Measurements from ENCODE around the gene SLC35A1. TPM values are rescaled to one million over a fixed set of nuclear protein-coding genes. Genes with fewer than 3 reads are reported as not detected.

The SLC35A1 gene
- polyA plus RNA-seq, 1 donor from 2014 or later, result 76.1 TPM

- Histone ChIP-seq H3F3A (ENCODE audit: insufficient read depth, low read length, poor library complexity, severe bottlenecking) (no peaks in the 10 kb centered on the region), H3K9ac (ENCODE audit: low read length) (no peak overlapping the region), H2AFZ (ENCODE audit: low read depth, low read length) (no peak overlapping the region), H3K4me3 (ENCODE audit: low read length) (no peak overlapping the region), H4K20me1 (ENCODE audit: insufficient read depth) (no peaks in the 10 kb centered on the region), H3K9me3 (ENCODE audit: low read length) (no peaks in the 10 kb centered on the region), H3K4me2 (ENCODE audit: low read length) (no peak overlapping the region), H3K36me3 (ENCODE audit: insufficient read depth, low read length) (no peaks in the 10 kb centered on the region), H3K27me3 (ENCODE audit: insufficient read depth, low read depth, low read length) (no peaks in the 10 kb centered on the region), H3K9me2 (ENCODE audit: insufficient read depth, low read length) (no peaks in the 10 kb centered on the region), H3K27ac (ENCODE audit: low read length) (no peak overlapping the region), H3K79me2 (replicated peaks; ENCODE audit: insufficient read depth, low read length) (no peaks in the 10 kb centered on the region)
- TF ChIP-seq, protein P1, sequence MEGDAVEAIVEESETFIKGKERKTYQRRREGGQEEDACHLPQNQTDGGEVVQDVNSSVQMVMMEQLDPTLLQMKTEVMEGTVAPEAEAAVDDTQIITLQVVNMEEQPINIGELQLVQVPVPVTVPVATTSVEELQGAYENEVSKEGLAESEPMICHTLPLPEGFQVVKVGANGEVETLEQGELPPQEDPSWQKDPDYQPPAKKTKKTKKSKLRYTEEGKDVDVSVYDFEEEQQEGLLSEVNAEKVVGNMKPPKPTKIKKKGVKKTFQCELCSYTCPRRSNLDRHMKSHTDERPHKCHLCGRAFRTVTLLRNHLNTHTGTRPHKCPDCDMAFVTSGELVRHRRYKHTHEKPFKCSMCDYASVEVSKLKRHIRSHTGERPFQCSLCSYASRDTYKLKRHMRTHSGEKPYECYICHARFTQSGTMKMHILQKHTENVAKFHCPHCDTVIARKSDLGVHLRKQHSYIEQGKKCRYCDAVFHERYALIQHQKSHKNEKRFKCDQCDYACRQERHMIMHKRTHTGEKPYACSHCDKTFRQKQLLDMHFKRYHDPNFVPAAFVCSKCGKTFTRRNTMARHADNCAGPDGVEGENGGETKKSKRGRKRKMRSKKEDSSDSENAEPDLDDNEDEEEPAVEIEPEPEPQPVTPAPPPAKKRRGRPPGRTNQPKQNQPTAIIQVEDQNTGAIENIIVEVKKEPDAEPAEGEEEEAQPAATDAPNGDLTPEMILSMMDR (IDR thresholded peaks at IDR 0.05; ENCODE audit: poor library complexity, severe bottlenecking), result no peak
- TF ChIP-seq EP300 (conservative IDR thresholded peaks at IDR 0.05; ENCODE audit: poor library complexity, severe bottlenecking) (no peak), RAD21 (conservative IDR thresholded peaks at IDR 0.05) (no peak), EZH2 (IDR thresholded peaks at IDR 0.05; ENCODE audit: borderline replicate concordance, insufficient read depth, low read length, poor library complexity, severe bottlenecking) (no peak), MXI1 (conservative IDR thresholded peaks at IDR 0.05; ENCODE audit: poor library complexity, severe bottlenecking) (no peak), REST (IDR thresholded peaks at IDR 0.05; ENCODE audit: borderline replicate concordance) (no peak), SMC3 (conservative IDR thresholded peaks at IDR 0.05; ENCODE audit: poor library complexity) (no peak), POLR2AphosphoS5 (IDR thresholded peaks at IDR 0.05) (no peak), TAF1 (IDR thresholded peaks at IDR 0.05; ENCODE audit: low read depth) (no peak)
These were observed 42.3 kb upstream of the SLC35A1 start for GRCh38 chr6:87430499-87430898.

GRCh38 chr6:87431263-87431662, 41.5 kb upstream of the SLC35A1 start:
- H3K9me3 ChIP-seq (ENCODE audit: low read length), result no peaks in the 10 kb centered on the region
- no peaks in the 10 kb centered on the region for H3K79me2 ChIP-seq (replicated peaks; ENCODE audit: insufficient read depth, low read length)
- H3F3A ChIP-seq (ENCODE audit: insufficient read depth, low read length, poor library complexity, severe bottlenecking), result no peaks in the 10 kb centered on the region
- H3K9ac ChIP-seq (ENCODE audit: low read length), result no peak overlapping the region
- no peaks in the 10 kb centered on the region for H3K27me3 ChIP-seq (ENCODE audit: insufficient read depth, low read depth, low read length)
- H3K36me3 ChIP-seq (ENCODE audit: insufficient read depth, low read length), result no peaks in the 10 kb centered on the region
- no peak overlapping the region for H2AFZ ChIP-seq (ENCODE audit: low read depth, low read length)
- TF ChIP-seq REST (IDR thresholded peaks at IDR 0.05; ENCODE audit: borderline replicate concordance) (no peak), TAF1 (IDR thresholded peaks at IDR 0.05; ENCODE audit: low read depth) (no peak), RAD21 (conservative IDR thresholded peaks at IDR 0.05) (no peak), SMC3 (conservative IDR thresholded peaks at IDR 0.05; ENCODE audit: poor library complexity) (no peak), EP300 (conservative IDR thresholded peaks at IDR 0.05; ENCODE audit: poor library complexity, severe bottlenecking) (no peak), MXI1 (conservative IDR thresholded peaks at IDR 0.05; ENCODE audit: poor library complexity, severe bottlenecking) (no peak), POLR2AphosphoS5 (IDR thresholded peaks at IDR 0.05) (no peak), EZH2 (IDR thresholded peaks at IDR 0.05; ENCODE audit: borderline replicate concordance, insufficient read depth, low read length, poor library complexity, severe bottlenecking) (no peak)
- TF ChIP-seq, protein P1 (IDR thresholded peaks at IDR 0.05; ENCODE audit: poor library complexity, severe bottlenecking), result no peak
- no peak overlapping the region for H3K4me3 ChIP-seq (ENCODE audit: low read length)
- no peaks in the 10 kb centered on the region for H4K20me1 ChIP-seq (ENCODE audit: insufficient read depth)
- H3K27ac ChIP-seq (ENCODE audit: low read length), result no peak overlapping the region
- no peaks in the 10 kb centered on the region for H3K9me2 ChIP-seq (ENCODE audit: insufficient read depth, low read length)
- no peak overlapping the region for H3K4me2 ChIP-seq (ENCODE audit: low read length)
